NCI-H1048 (cell line): ENCODE results near the gene CCDC40.

Source experiments
- DNase-seq: peaks from one replicate; lab custom pipeline; 2025; lab: John Stamatoyannopoulos, UW

The CCDC40 gene

DNA sequence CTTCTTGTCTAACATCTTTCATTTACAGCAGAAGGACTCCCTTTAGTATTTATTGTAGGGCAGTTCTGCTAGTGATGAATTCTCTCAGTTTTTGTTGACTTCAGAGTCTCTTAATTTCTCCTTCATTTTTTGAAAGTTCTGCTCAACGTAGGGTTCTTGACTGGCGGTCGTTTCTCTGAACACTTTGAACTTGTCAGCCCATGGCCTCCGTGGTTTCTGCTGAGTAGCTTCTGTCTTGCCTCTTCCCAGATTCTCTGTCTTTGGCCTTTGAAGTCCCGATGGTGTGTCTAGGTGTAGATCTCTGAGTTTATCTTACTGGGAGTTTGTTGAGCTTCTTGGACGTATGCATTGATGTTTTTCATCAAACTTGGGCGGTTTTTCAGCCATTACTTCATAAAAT is 78.3 kb downstream of the CCDC40 start:
- no peak for DNase-seq

GRCh38 chr17:80115159-80115558 is 78.7 kb downstream of the CCDC40 start:
- no peak for DNase-seq

DNA sequence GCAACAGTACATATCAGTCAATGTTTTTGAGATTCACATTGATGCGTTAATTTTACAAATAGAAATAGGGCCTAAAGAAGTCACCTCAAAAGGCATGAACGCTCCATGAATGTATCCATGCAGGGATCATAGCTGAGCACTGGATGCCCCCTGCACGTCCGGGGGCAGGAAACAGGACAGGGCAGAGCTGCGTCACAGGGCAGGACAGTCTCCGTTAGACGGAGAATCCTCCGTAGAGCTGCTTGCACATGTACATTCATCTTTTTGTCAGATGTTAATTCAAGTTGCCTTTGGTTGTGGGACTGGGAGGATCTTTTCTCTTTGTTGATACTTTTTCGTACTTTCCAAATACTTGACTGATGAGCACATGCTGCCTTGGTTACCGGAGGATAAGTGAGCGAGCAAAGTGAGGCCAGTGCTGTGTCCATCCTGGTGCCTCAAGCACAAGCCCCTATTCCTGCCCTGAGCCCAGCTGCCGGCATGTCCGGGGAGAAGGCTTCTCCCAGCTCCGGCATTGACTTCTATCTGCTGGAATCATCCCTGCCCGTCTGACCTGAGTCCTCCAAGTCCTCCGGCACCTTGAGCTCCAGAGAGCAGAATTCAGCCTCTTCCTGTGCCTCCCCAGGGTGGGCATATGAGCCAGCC is 80.0 kb downstream of the CCDC40 start:
- no peak for DNase-seq

- DNase-seq = no peak
Measured at GRCh38 chr17:80116921-80117380, 80.5 kb downstream of the CCDC40 start.

DNA sequence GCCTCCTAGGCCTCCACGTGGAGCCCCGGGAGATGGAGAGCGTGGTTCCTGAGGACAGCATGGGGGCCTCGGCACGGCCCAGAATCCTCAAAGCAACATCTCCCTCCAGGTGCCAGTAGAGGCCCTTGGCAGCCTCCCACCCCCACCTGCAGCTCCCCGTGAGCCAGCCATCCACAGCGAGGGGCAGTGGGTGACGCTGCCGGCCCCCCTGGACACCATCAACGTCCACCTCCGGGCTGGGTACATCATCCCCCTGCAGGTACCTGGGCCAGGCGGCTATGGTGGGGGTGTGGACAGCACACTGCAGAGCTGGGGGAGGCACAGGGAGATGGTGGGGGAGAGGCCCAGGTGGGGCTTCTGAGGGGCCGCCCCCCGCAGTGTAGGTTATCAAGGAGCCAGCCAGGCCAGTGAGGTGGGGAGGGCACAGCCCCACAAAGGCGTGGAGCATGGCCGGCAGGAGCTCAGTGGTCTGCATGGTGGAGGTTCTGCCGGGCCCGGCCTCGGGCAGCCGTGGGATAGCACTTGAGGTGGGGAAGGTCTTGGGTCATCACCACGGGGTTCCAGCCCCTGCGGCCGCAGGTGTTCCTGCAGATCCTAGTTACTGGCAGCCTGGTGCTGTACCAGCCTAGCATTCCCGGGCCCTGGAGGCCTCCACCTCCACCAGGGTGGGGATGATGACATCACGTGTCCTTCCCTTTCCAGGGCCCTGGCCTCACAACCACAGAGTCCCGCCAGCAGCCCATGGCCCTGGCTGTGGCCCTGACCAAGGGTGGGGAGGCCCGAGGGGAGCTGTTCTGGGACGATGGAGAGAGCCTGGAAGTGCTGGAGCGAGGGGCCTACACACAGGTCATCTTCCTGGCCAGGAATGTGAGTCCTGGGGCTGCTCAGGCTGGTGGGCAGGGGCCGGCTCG is 81.3 kb downstream of the CCDC40 start:
- no peak for DNase-seq

DNA sequence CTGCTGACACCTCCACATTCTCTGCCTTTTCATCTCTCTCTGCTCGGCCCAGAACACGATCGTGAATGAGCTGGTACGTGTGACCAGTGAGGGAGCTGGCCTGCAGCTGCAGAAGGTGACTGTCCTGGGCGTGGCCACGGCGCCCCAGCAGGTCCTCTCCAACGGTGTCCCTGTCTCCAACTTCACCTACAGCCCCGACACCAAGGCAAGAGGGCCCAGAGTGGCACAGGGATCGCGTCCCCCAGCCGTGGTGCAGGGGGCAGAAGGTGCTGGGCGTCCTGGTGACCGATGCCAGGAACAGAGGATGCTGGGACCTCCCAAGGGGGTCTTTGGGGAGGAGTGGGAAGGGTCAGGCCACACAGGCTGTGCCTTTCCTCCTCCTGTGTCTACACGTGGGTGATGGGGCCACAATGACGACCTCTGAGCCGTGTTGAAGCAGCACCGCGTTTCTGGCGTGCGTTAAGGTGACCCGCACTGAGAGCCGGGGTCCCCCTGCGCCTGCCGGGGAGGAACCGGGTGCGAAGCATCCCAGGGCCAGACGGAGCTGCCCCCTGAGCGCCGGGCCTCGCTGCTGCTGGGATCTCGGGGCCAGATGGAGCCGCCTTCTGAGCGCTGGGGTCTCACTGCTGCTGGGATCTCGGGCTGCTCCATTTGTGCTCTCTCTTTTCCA is 82.3 kb downstream of the CCDC40 start:
- no peak for DNase-seq

GRCh38 chr17:80119271-80119791 is 82.9 kb downstream of the CCDC40 start:
- DNase-seq = no peak

GRCh38 chr17:80119839-80120238 is 83.4 kb downstream of the CCDC40 start:
- no peak for DNase-seq

DNA sequence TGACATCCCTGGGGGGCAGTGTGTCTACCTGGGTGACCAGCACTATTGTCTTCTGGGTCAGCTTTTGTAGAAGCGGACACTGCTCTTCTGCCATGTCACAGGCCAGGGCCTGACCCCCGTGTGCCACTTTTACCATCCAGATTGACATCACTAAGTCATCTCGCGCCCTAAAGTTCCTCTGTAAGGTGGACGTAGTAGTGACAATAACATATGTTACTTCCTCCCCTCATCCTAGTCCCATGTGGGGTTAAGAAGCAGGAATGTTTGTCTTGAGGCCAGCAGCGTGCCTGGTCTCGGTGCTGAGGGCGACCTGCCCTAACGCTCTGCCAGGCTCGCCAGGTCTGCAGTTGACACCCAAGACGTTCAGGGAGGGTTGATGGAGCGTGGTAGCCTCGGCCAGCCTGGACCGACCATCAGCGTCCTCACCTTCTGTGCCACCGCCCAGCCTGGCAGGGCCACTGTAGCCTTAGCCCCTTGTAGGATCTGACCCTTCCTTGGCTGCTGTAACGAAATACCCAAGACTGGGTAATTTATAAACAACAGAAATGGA is 85.7 kb downstream of the CCDC40 start:
- DNase-seq = no peak

GRCh38 chr17:80122926-80123505 is 86.6 kb downstream of the CCDC40 start:
- no peak for DNase-seq

- DNase-seq = no peak
Measured at GRCh38 chr17:80123791-80124190, 87.3 kb downstream of the CCDC40 start.

- no peak for DNase-seq
Measured at GRCh38 chr17:80124351-80124981, 88.0 kb downstream of the CCDC40 start.

DNA sequence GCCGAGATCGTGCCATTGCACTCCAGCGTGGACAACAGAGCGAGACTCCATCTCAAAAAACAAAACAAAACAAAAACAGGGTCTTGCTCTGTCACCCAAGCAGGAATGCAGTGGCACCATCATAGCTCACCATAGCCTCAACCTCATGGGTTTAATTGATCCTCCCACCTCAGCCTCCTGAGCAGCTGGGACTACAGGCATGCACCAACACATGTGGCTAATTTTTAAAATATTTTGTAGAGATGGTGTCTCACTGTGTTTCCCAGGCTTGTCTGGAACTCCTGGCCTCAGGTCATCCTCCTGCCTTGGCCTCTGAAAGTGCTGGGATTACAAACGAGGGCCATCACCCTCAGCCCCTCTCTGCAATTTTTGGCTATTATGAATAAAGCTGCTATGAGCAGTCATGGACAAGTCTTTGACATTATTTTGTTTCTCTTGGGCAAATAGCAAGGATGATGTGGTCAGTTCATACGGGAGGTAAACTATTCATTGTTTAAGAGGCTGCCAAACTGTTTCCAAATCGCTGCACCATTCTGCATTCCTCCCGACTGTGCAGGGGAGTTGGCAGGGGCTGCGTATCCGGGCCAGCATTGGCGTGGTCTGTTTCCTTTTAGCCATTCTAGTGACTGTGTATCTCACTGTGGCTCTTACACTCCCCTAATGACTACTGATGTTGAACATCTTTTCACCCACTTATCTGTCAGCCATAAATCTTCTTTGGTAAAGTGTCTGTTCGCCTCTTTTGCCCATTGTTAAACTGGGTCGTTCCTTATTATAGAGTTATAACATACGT is 89.4 kb downstream of the CCDC40 start:
- DNase-seq = no peak

- no peak for DNase-seq
Measured at GRCh38 chr17:80126449-80126715, 89.9 kb downstream of the CCDC40 start.

DNA sequence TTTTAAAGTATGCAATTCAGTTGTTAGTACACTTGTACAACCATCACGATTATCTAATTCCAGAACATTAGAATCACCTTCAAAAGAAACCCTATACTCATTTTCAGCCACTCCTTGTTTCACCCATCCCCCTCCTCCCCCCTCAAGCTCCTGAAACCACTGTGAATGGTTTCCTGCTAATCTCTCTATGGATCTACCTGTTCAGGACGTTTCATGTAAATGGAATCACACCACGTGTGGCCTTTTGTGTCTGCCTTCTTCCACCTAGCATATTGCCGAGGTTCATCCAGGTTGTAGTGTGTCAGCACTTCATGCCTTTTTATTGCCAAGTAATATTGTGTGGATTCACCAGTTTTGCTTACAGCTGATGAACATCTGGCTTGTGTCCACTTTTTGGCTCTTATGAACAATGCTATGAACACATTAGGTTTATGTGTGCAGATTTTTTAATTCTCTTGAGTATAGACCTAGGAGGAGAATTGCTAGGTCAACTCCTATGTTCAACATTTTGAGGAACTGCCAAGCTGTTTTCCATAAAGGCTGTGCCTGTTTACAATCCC is 92.6 kb downstream of the CCDC40 start:
- no peak for DNase-seq

DNA sequence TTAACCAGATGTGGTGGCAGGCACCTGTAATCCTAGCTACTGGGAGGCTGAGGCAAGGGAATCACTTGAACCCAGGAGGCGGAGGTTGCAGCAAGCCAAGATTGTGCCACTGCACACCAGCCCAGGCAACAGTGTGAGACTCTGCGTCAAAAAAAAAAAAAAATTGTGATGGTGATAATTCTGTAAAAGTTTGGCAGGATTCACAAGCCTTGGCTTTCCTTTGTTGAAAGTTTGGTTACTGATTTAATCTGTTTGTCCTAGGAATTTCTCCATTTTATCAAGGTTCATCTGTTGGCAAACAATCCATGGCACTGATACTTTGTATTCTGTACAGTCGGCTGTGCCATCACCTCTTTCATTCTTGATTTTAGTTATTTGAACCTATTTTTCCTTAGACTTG is 94.5 kb downstream of the CCDC40 start:
- DNase-seq = no peak

- no peak for DNase-seq
Measured at GRCh38 chr17:80132906-80133625, 96.6 kb downstream of the CCDC40 start.

- no peak for DNase-seq
Measured at GRCh38 chr17:80133626-80133970, 97.2 kb downstream of the CCDC40 start.

GRCh38 chr17:80137131-80137530 is 100.7 kb downstream of the CCDC40 start:
- DNase-seq = no peak

DNA sequence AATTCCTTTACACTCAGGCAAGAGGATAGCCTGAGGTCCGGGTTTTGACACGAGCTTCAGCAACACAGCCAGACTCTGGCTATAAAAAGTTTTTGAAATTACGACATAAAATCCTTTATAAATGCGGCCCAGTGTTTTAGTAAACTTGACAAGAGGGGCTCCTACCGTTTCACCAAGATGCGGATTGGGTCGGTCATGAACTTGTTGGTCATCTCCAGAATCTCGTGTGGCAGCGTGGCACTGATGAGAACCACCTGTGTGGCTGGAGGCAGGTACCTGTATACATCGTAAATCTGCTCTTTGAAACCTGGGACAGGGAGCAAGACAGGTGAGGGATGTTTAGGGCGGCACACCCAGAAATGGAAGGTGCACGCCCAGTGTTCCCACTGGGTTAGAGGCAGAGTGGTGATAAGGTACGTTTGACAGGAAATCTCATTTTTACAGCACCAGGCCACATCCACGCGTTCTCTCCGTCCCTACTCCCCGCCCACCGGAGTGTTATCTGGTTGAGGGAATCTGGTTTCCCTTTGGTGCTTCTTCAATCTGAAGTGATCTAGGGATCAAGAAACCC is 102.5 kb downstream of the CCDC40 start:
- DNase-seq = no peak
